Lung (tissue), 12 donors: ENCODE measurements around the gene COX6A1. TPM values are rescaled to one million over a fixed set of nuclear protein-coding genes. Genes with fewer than 3 reads are reported as not detected.
"Not testable (repeated sequence)": the region's sequence is repeated elsewhere in the genome, so short reads cannot be mapped to it uniquely, and the experiment has no call there.

Source experiments
- ATAC-seq: fragments of 200-7000 bp; cut with Tn5 transposase; one replicate; pipeline ENCODE4 v1.9.1; 2020; ENCODE audit warnings: moderate number of reproducible peaks; ENCODE audit not compliant: insufficient read depth, low FRiP score
- DNase-seq, 3 donors: peaks; one replicate each; pipeline ENCODE4 v3.0.0-alpha.2; 2013 to 2017
- H3K27ac ChIP-seq, 2 donors: one replicate each; pipeline ENCODE4 v1.5.1; 2013; ENCODE audit warnings: mild to moderate bottlenecking in 2 of 2, moderate library complexity in 2 of 2, control low read depth in 1 of 2, inconsistent platforms in 1 of 2, low read depth in 1 of 2, low read length in 1 of 2
- H3K27me3 ChIP-seq, 3 donors: one replicate each; pipeline ENCODE4 v1.5.1; 2013; ENCODE audit warnings: low read length in 2 of 3; ENCODE audit not compliant: control insufficient read depth in 3 of 3, insufficient read depth in 3 of 3
- H3K36me3 ChIP-seq, 4 donors: one replicate each; pipeline ENCODE4 v1.5.1; 2013; ENCODE audit warnings: low read length in 4 of 4, mild to moderate bottlenecking in 1 of 4, moderate library complexity in 1 of 4; ENCODE audit not compliant: control insufficient read depth in 4 of 4, insufficient read depth in 4 of 4
- H3K4me1 ChIP-seq, 5 donors: one replicate each; pipeline ENCODE4 v1.5.1; 2013; ENCODE audit warnings: low read length in 5 of 5, mild to moderate bottlenecking in 2 of 5, moderate library complexity in 1 of 5; ENCODE audit not compliant: control insufficient read depth in 5 of 5, insufficient read depth in 5 of 5
- H3K4me3 ChIP-seq: one replicate; pipeline ENCODE4 v1.5.1; 2013; ENCODE audit warnings: mild to moderate bottlenecking, control low read depth, moderate library complexity
- H3K9ac ChIP-seq, 2 donors: one replicate each; pipeline ENCODE4 v1.5.1; 2013; ENCODE audit warnings: low read length in 2 of 2, control low read depth in 1 of 2; ENCODE audit not compliant: insufficient read depth in 1 of 2
- H3K9me3 ChIP-seq, 4 donors: one replicate each; pipeline ENCODE4 v1.5.1; 2013; ENCODE audit warnings: low read length in 3 of 4, mild to moderate bottlenecking in 1 of 4, moderate library complexity in 1 of 4; ENCODE audit not compliant: control insufficient read depth in 4 of 4, insufficient read depth in 3 of 4
- CTCF ChIP-seq: IDR thresholded peaks from 2 replicates; pipeline ENCODE4 v1.5.1; 2012; ENCODE audit warnings: mild to moderate bottlenecking; ENCODE audit errors: control extremely low read depth, extremely low read depth
- WGBS, 2 donors: extraction: QIAGEN DNeasy Blood & Tissue Kit; methylation state at CpG; one replicate each; pipeline ENCODE4 v1.1.7; 2013; 5-methylcytosine and 5-hydroxymethylcytosine counted together
- polyA plus RNA-seq, 2 donors: library from polyadenylated mRNA; stranded (reverse); fragments of 200-250 nt; gene quantifications; one replicate each; pipeline ENCODE4 v1.2.1, GENCODE V29; 2013
- total RNA-seq, 2 donors: library from RNA; depleted of rRNA in 1 of 2; stranded (reverse); fragments of >200 nt in 1 of 2; gene quantifications; one replicate each; pipeline ENCODE4 v1.2.1, GENCODE V29; 2014 to 2021
- donor health status: control.
- donor health status: control.
- donor health status: Bipolar disorder and iron deficiency.
- donor health status: healthy.
- donor health status: DM: yes; HTN: yes; CAD: no.

COX6A1 gene
- total and polyA plus RNA-seq, 4 donors = 211 to 1,397 (median 525) TPM

- Histone ChIP-seq H3K4me1 (peaks cover 3 to 7% (median 6%) of the 10 kb centered on the region in 5 donors), H3K4me3 (no peak overlapping the region), H3K27ac (no peak overlapping the region), H3K36me3 (peaks cover 0 to 30% (median 12%) of the 10 kb centered on the region in 4 donors), H3K9ac (no peak overlapping the region), H3K27me3 (no peaks in the 10 kb centered on the region), H3K9me3 (no peaks in the 10 kb centered on the region)
- no peak for ATAC-seq
- no peak for TF ChIP-seq CTCF
- DNase-seq = peak; percentile 45 to 61 (median 60)
- WGBS, 2 donors = 18% methylated on average over 6 of the region's 6 CpGs
Observed at GRCh38 chr12:120439646-120440247, 1.8 kb downstream of the COX6A1 start.

GRCh38 chr12:120444676-120445075 is 6.8 kb downstream of the COX6A1 start:
- 87 to 90% methylated on average over 2 of the region's 2 CpGs for WGBS, 2 donors
- peaks cover 9 to 37% (median 14%) of the 10 kb centered on the region in 4 donors for H3K36me3 ChIP-seq

GRCh38 chr12:120445911-120446843 is 8.3 kb downstream of the COX6A1 start, which contains the start of the genes GATC and TRIAP1:
GATC (plus strand) TSS chr12:120446444; CDS start chr12:120446481, 37 bp downstream.
TRIAP1 (minus strand) TSS chr12:120446384; CDS start chr12:120446372, 12 bp downstream.
- Histone ChIP-seq H3K4me3 (peak within 1 kb of the TSS; percentile 99), H3K9me3 (no peaks in the 10 kb centered on the region), H3K27ac (peak within 1 kb of the TSS; percentile 89 to 96), H3K27me3 (no peaks in the 10 kb centered on the region), H3K9ac (peak within 1 kb of the TSS; percentile 95 to 96), H3K36me3 (peaks cover 9 to 27% (median 12%) of the 10 kb centered on the region in 4 donors), H3K4me1 (peaks cover 0 to 16% (median 9%) of the 10 kb centered on the region in 5 donors)
- peak; percentile 93 for ATAC-seq
- 0% methylated on average over 66 to 73 of the region's 73 CpGs for WGBS, 2 donors
- no peak for TF ChIP-seq CTCF
- peak; percentile 86 to 92 (median 91) for DNase-seq

More at GRCh38 chr12:120444676-120445075, 6.8 kb downstream of the COX6A1 start:
- Histone ChIP-seq H3K4me1 (peaks cover 0 to 16% (median 9%) of the 10 kb centered on the region in 5 donors), H3K4me3 (no peak overlapping the region), H3K27ac (no peak overlapping the region), H3K9ac (no peak overlapping the region), H3K9me3 (no peaks in the 10 kb centered on the region), H3K27me3 (no peaks in the 10 kb centered on the region)
- DNase-seq (no peak), ATAC-seq (no peak)
- TF ChIP-seq CTCF = no peak

GRCh38 chr12:120446844-120447178 is 8.9 kb downstream of the COX6A1 start:
- H3K9me3 ChIP-seq, DNase-seq, ATAC-seq, H3K27me3 ChIP-seq: not testable (repeated sequence)
- WGBS, 2 donors = 5 to 7% methylated on average over 17 of the region's 17 CpGs
- peaks cover 0 to 16% (median 9%) of the 10 kb centered on the region in 5 donors for H3K4me1 ChIP-seq
- H3K36me3 ChIP-seq = peaks cover 9 to 27% (median 11%) of the 10 kb centered on the region in 4 donors
- H3K27ac ChIP-seq = peak overlapping the region; percentile 89 to 96
- peak overlapping the region; percentile 67 to 95 for H3K9ac ChIP-seq
- peak overlapping the region; percentile 99 for H3K4me3 ChIP-seq
